K562 (cell line): ENCODE results near the gene SAMD8. TPM values are rescaled to one million over a fixed set of nuclear protein-coding genes. Genes with fewer than 3 reads are reported as not detected.

Experiments
- BMI1 ChIP-seq: fragments of 150-350 bp; IDR thresholded peaks from 2 replicates; pipeline ENCODE4 v1.6.1; 2014; ENCODE audit warnings: low read length
- BRD9 ChIP-seq: fragments of 450-650 bp; IDR thresholded peaks from 2 replicates; pipeline ENCODE4 v1.6.1; 2018; ENCODE audit warnings: low read depth; ENCODE audit not compliant: partially characterized antibody
- DLX4 ChIP-seq: fragments of 250-450 bp; sonication (Bioruptor Pico); IDR thresholded peaks from 2 replicates; pipeline ENCODE4 v1.6.1; 2021; ENCODE audit warnings: mild to moderate bottlenecking
- DPF2 ChIP-seq: fragments of 450-650 bp; IDR thresholded peaks from 2 replicates; pipeline ENCODE4 v1.6.1; 2016
- E2F3 ChIP-seq: fragments of 250-450 bp; sonication (Bioruptor Pico); IDR thresholded peaks from 2 replicates; pipeline ENCODE4 v1.4.0; 2020; ENCODE audit warnings: mild to moderate bottlenecking
- EP300 ChIP-seq: IDR thresholded peaks from 2 replicates; pipeline ENCODE4 v1.6.1; 2012; ENCODE audit warnings: low read length, improper control_type of control experiment
- ETS2 ChIP-seq: IDR thresholded peaks from 2 replicates; pipeline ENCODE4 v1.6.1; 2016; ENCODE audit warnings: borderline replicate concordance, missing genetic modification characterization, mild to moderate bottlenecking, moderate library complexity, missing compliant biosample characterization; ENCODE audit not compliant: poor library complexity, severe bottlenecking
- ETV6 ChIP-seq, 3 experiments: fragments of 150-350 bp in 1 of 3; sonication (generic) in 1 of 3; formaldehyde crosslinking in 1 of 3; IDR thresholded peaks; 2 replicates each; pipeline versions ENCODE4 v1.6.1 to v1.8.0; 2014 to 2022; ENCODE audit warnings: borderline replicate concordance in 2 of 3, low read depth in 2 of 3, antibody characterized with exemption in 1 of 3, low read length in 1 of 3, mild to moderate bottlenecking in 1 of 3, missing genetic modification reagents in 1 of 3
- FIP1L1 ChIP-seq: fragments of 200-400 bp; formaldehyde crosslinking; IDR thresholded peaks from 2 replicates; pipeline ENCODE4 v1.6.1; 2018; ENCODE audit warnings: mild to moderate bottlenecking, low read depth, low read length; ENCODE audit not compliant: poor library complexity, severe bottlenecking
- FOXA3 ChIP-seq, 2 experiments: fragments of 450-650 bp in 1 of 2; sonication (generic) in 1 of 2; formaldehyde crosslinking; IDR thresholded peaks in 1 of 2; conservative IDR thresholded peaks in 1 of 2; 2 replicates each; pipeline versions ENCODE4 v1.4.0 to v1.8.0; 2020 to 2022; ENCODE audit warnings: mild to moderate bottlenecking in 2 of 2, missing genetic modification reagents in 1 of 2
- KLF6 ChIP-seq: fragments of 250-450 bp; sonication (Bioruptor Pico); IDR thresholded peaks from 2 replicates; pipeline ENCODE4 v1.4.0; 2020; ENCODE audit warnings: mild to moderate bottlenecking, moderate library complexity, borderline replicate concordance
- L3MBTL2 ChIP-seq: fragments of 450-650 bp; IDR thresholded peaks from 2 replicates; pipeline ENCODE4 v1.6.1; 2016; ENCODE audit warnings: mild to moderate bottlenecking, moderate library complexity
- NFRKB ChIP-seq: fragments of 450-650 bp; IDR thresholded peaks from 2 replicates; pipeline ENCODE4 v1.6.1; 2016; ENCODE audit warnings: low read depth
- NR3C1 ChIP-seq: sonication (generic); formaldehyde crosslinking; IDR thresholded peaks from 2 replicates; pipeline ENCODE4 v1.8.1; 2022; ENCODE audit warnings: missing genetic modification reagents
- POLR3G ChIP-seq: IDR thresholded peaks from 2 replicates; pipeline ENCODE4 v1.6.1; 2011; ENCODE audit not compliant: insufficient read length, insufficient replicate concordance; ENCODE audit errors: extremely low read depth
- RBM22 ChIP-seq: fragments of 200-400 bp; formaldehyde crosslinking; IDR thresholded peaks from 2 replicates; pipeline ENCODE4 v1.6.1; 2018; ENCODE audit warnings: low read length, low read depth; ENCODE audit not compliant: poor library complexity, severe bottlenecking
- SMARCC2 ChIP-seq: fragments of 450-650 bp; IDR thresholded peaks from 2 replicates; pipeline ENCODE4 v1.6.1; 2017; ENCODE audit warnings: antibody characterized with exemption, moderate library complexity, mild to moderate bottlenecking, low read depth
- SRSF9 ChIP-seq: fragments of 200-400 bp; formaldehyde crosslinking; IDR thresholded peaks from 2 replicates; pipeline ENCODE4 v1.6.1; 2017; ENCODE audit warnings: low read depth, low read length, borderline replicate concordance
- TAF1 ChIP-seq: IDR thresholded peaks from 2 replicates; pipeline ENCODE4 v1.6.1; 2011; ENCODE audit warnings: mild to moderate bottlenecking, low read length, moderate library complexity; ENCODE audit not compliant: insufficient read depth, control insufficient read depth, severe bottlenecking; ENCODE audit errors: extremely low read depth
- TGIF2 ChIP-seq: sonication (generic); formaldehyde crosslinking; IDR thresholded peaks from 2 replicates; pipeline ENCODE4 v1.8.1; 2022; ENCODE audit warnings: mild to moderate bottlenecking, missing genetic modification reagents, moderate library complexity
- ZNF134 ChIP-seq: fragments of 250-450 bp; sonication (Bioruptor Pico); conservative IDR thresholded peaks from 2 replicates; pipeline ENCODE4 v1.4.0; 2020
- ZNF316 ChIP-seq: fragments of 450-650 bp; IDR thresholded peaks from 2 replicates; pipeline ENCODE4 v1.6.1; 2016
- ZNF695 ChIP-seq: fragments of 450-650 bp; formaldehyde crosslinking; IDR thresholded peaks from 2 replicates; pipeline ENCODE4 v1.4.0; 2020; ENCODE audit warnings: mild to moderate bottlenecking, moderate library complexity
- ZNF780A ChIP-seq: fragments of 250-450 bp; sonication (Bioruptor Pico); IDR thresholded peaks from 2 replicates; pipeline ENCODE4 v1.5.0; 2021; ENCODE audit warnings: mild to moderate bottlenecking
- polyA plus RNA-seq, 8 experiments: library from polyadenylated mRNA; depleted of rRNA in 4 of 8; stranded (reverse) in 5 of 8; unstranded in 3 of 8; fragments of >200 nt; fragmentation: Nextera tagmentation in 2 of 8; fragmentation: Illumina TruSeq in 1 of 8; extraction: Ambion mirVana in 2 of 8; extraction: Trizol in 1 of 8; gene quantifications; 2 replicates each; pipeline versions ENCODE4 v1.2.1 to v1.2.3, GENCODE V29; 2011 to 2014; ENCODE audit warnings: inconsistent platforms in 1 of 8, missing spikeins in 1 of 8
- total RNA-seq, 7 experiments: library from RNA; depleted of rRNA in 6 of 7; stranded (reverse); fragments of >200 nt in 6 of 7; fragmentation: Illumina TruSeq in 2 of 7; extraction: Trizol in 2 of 7; gene quantifications; 2 replicates each; pipeline versions ENCODE4 v1.2.1 to v1.2.3, GENCODE V29; 2011 to 2021; ENCODE audit warnings: low replicate concordance in 1 of 7
- TF ChIP-seq, protein P1 (sequence below): fragments of 450-650 bp; formaldehyde crosslinking; conservative IDR thresholded peaks from 2 replicates; pipeline ENCODE4 v1.4.0; 2022; ENCODE audit warnings: mild to moderate bottlenecking, missing genetic modification characterization
- TF ChIP-seq, protein P2 (sequence below): fragments of 450-650 bp; formaldehyde crosslinking; IDR thresholded peaks from 2 replicates; pipeline ENCODE4 v1.4.0; 2020; ENCODE audit warnings: mild to moderate bottlenecking, mixed read lengths

Gene SAMD8
- total and polyA plus RNA-seq, 9 of the 15 experiments (the other 6 are each of a cell fraction or from before 2014, with no cell fraction given), result 2.7 to 16.1 (median 6.2) TPM

DNA sequence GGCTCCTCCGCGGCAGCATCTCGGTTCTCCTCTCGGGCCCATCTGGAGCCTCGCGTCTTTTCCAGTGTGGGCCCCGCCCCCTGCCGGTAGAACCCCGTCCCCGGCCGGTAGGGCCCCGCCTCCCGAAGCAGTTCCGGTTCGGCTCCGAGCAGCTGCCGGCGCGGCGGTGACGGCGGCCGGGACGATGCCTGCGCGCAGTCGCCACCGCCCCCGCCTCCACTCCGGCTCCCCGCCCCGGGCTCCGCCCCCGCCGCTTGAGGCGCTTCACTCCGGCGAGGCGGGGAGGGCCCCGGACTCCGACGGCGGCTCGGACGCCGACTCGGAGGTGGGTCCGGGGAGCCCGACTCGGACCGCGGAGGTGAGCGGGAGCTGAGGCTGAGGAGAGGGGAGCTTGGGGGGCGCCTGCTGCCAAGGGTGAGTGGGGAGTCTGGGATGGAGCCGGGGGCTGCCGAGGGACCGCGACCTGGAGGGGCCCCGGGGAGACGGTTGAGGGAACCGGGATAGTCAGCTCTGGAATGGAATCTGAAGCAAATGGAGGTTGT is at the start of gene SAMD8 (continued):
- TF ChIP-seq, protein P1, sequence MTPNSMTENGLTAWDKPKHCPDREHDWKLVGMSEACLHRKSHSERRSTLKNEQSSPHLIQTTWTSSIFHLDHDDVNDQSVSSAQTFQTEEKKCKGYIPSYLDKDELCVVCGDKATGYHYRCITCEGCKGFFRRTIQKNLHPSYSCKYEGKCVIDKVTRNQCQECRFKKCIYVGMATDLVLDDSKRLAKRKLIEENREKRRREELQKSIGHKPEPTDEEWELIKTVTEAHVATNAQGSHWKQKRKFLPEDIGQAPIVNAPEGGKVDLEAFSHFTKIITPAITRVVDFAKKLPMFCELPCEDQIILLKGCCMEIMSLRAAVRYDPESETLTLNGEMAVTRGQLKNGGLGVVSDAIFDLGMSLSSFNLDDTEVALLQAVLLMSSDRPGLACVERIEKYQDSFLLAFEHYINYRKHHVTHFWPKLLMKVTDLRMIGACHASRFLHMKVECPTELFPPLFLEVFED (CRISPR knock-in tag), result no peak
- TF ChIP-seq E2F3, result no peak
- TF ChIP-seq ZNF695, result no peak
- TF ChIP-seq ETV6 (IDR thresholded peaks at IDR 0.05; ENCODE audit: borderline replicate concordance in 1 of 2, low read depth in 2 of 2, low read length in 1 of 2), result no peak
- TF ChIP-seq ETV6 (CRISPR knock-in tag; IDR thresholded peaks at IDR 0.05; ENCODE audit: borderline replicate concordance), result no peak
- TF ChIP-seq EP300, result no peak
- no peak for TF ChIP-seq KLF6
- TF ChIP-seq DLX4 (CRISPR knock-in tag), result no peak
- TF ChIP-seq BRD9, result no peak
- no peak for TF ChIP-seq ZNF316
- no peak for TF ChIP-seq NFRKB
- TF ChIP-seq, protein P2, sequence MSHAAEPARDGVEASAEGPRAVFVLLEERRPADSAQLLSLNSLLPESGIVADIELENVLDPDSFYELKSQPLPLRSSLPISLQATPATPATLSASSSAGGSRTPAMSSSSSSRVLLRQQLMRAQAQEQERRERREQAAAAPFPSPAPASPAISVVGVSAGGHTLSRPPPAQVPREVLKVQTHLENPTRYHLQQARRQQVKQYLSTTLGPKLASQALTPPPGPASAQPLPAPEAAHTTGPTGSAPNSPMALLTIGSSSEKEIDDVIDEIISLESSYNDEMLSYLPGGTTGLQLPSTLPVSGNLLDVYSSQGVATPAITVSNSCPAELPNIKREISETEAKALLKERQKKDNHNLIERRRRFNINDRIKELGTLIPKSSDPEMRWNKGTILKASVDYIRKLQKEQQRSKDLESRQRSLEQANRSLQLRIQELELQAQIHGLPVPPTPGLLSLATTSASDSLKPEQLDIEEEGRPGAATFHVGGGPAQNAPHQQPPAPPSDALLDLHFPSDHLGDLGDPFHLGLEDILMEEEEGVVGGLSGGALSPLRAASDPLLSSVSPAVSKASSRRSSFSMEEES, result no peak
- TF ChIP-seq L3MBTL2, result no peak; the same call in 1 of the 2 replicates
- no peak for TF ChIP-seq BMI1
- no peak for TF ChIP-seq FIP1L1
- no peak for TF ChIP-seq DPF2
- no peak for TF ChIP-seq ETS2 (tag)
- no peak for TF ChIP-seq SRSF9
- no peak for TF ChIP-seq ZNF780A (CRISPR knock-in tag)
- TF ChIP-seq NR3C1 (CRISPR knock-in tag), result no peak
- TF ChIP-seq FOXA3 (CRISPR knock-in tag; conservative IDR thresholded peaks at IDR 0.05 in 1 of 2, IDR thresholded peaks at IDR 0.05 in 1 of 2), result 0 out of 4 replicates have a peak, but pooled peaks of 1 of the 2 experiments have one; percentile 10
- TF ChIP-seq RBM22, result no peak
- no peak for TF ChIP-seq ZNF134 (CRISPR knock-in tag)
- TF ChIP-seq POLR3G, result no peak
- TF ChIP-seq TAF1, result no peak
- TF ChIP-seq SMARCC2, result peak; percentile 24; the same call in 1 of the 2 replicates
- no peak for TF ChIP-seq TGIF2 (CRISPR knock-in tag)
